LNCaP clone FGC (cell line): ENCODE measurements around the gene WDR90.

Experiments
- DNase-seq: peaks from one replicate; pipeline ENCODE4 v3.0.0-alpha.2; 2011; ENCODE audit warnings: low read depth
- H3K4me3 ChIP-seq: 2 replicates; pipeline ENCODE4 v1.5.1; 2011; ENCODE audit warnings: mild to moderate bottlenecking, low read depth, low read length, control low read depth
- CTCF ChIP-seq: IDR thresholded peaks from 2 replicates; pipeline ENCODE4 v1.5.1; 2012; ENCODE audit warnings: mild to moderate bottlenecking; ENCODE audit not compliant: control insufficient read depth, insufficient read depth; ENCODE audit errors: extremely low read depth

WDR90 gene

GRCh38 chr16:674968-675883 is 26.1 kb downstream of the WDR90 start, which contains the start of gene RHBDL1:
RHBDL1 (plus strand) TSS chr16:675671; CDS start chr16:675791, 120 bp downstream.
- DNase-seq, result no peak
- no peak for TF ChIP-seq CTCF
- H3K4me3 ChIP-seq, result no peak within 1 kb of the TSS

GRCh38 chr16:675884-676564 is 26.9 kb downstream of the WDR90 start:
- no peak for TF ChIP-seq CTCF
- no peak overlapping the region for H3K4me3 ChIP-seq
- DNase-seq, result no peak

- H3K4me3 ChIP-seq, result no peak overlapping the region
- TF ChIP-seq CTCF, result no peak
- no peak for DNase-seq
These were observed 27.4 kb downstream of the WDR90 start for GRCh38 chr16:676565-676902.

GRCh38 chr16:676913-677312 is 27.7 kb downstream of the WDR90 start:
- no peak for DNase-seq
- H3K4me3 ChIP-seq, result no peak overlapping the region
- TF ChIP-seq CTCF, result no peak

GRCh38 chr16:677316-678190 is 28.4 kb downstream of the WDR90 start:
- no peak overlapping the region for H3K4me3 ChIP-seq
- no peak for TF ChIP-seq CTCF
- DNase-seq, result no peak

- no peak overlapping the region for H3K4me3 ChIP-seq
- TF ChIP-seq CTCF, result no peak
- DNase-seq, result no peak
These were observed 29.2 kb downstream of the WDR90 start for GRCh38 chr16:678209-678857.
